ENCODE results near the gene TNNT2. TPM values are rescaled to one million over a fixed set of nuclear protein-coding genes. Genes with fewer than 3 reads are reported as not detected.

Gene TNNT2
- total and polyA plus RNA-seq, 2 of the 4 experiments (the other 2 are of a cell fraction): 0.18 to 1.2 TPM

GRCh38 chr1:201322653-201323510 is 54.6 kb downstream of the TNNT2 start:
- H3K36me3 ChIP-seq (ENCODE audit: control insufficient read depth, insufficient read depth, low read length): no peaks in the 10 kb centered on the region
- peaks cover 82% of the 10 kb centered on the region for H3K27me3 ChIP-seq (ENCODE audit: control insufficient read depth, insufficient read depth, low read length)
- no peaks in the 10 kb centered on the region for H3K4me1 ChIP-seq (ENCODE audit: control insufficient read depth, insufficient read depth, low read length)
- no peak overlapping the region for H2BK5ac ChIP-seq (ENCODE audit: low read depth, low read length, poor library complexity, severe bottlenecking)
- H3K4ac ChIP-seq (ENCODE audit: low read depth, low read length): no peak overlapping the region
- H4K5ac ChIP-seq (ENCODE audit: low read depth, low read length): no peak overlapping the region
- no peak overlapping the region for H2AFZ ChIP-seq (replicated peaks; ENCODE audit: low read length, poor library complexity)
- intact Hi-C loops (cut with micrococcal nuclease) (no loop called here), dilution Hi-C loops (cut with HindIII; ENCODE audit: low sequenced_read_pairs, unreplicated experiment) (no loop called here), in situ Hi-C loops (cut with MboI; ENCODE audit: low sequenced_read_pairs) (no loop called here)
- H3K56ac ChIP-seq (ENCODE audit: extremely low read depth, insufficient read depth, low read length): no peak overlapping the region
- no peak overlapping the region for H2AK5ac ChIP-seq (ENCODE audit: low read depth, low read length)
- no peak for ATAC-seq (ENCODE audit: low read depth)
- no peaks in the 10 kb centered on the region for H3K79me1 ChIP-seq (ENCODE audit: low read depth in 1 of 2, low read length in 2 of 2)
- H3K23ac ChIP-seq (ENCODE audit: low read depth, low read length): no peak overlapping the region
- no peaks in the 10 kb centered on the region; the same call in 1 of the 2 replicates for H3K9me1 ChIP-seq (ENCODE audit: insufficient read depth, low read length)
- WGBS, 2 experiments (ENCODE audit: extremely low coverage in 2 of 2, insufficient read length in 1 of 2): 90% methylated on average over 2 of the region's 12 CpGs; no CpG with 5 or more reads in 1 of the 2 experiments
- H2BK20ac ChIP-seq (ENCODE audit: low read depth, low read length): no peak overlapping the region
- no TSS peak for BruUV-seq (replicated peaks)
- no peak overlapping the region for H4K8ac ChIP-seq (ENCODE audit: low read depth in 2 of 2, low read length in 2 of 2)
- POLR2A ChIA-PET (ENCODE audit: unreplicated experiment): no interaction called here
- no peak overlapping the region for H2AK9ac ChIP-seq (replicated peaks; ENCODE audit: low read depth, low read length, poor library complexity)
- H4K91ac ChIP-seq (ENCODE audit: insufficient read depth, low read depth, low read length): no peak overlapping the region
- no peak overlapping the region for H3K9ac ChIP-seq (ENCODE audit: low read depth, low read length)
- H3K27ac ChIP-seq (ENCODE audit: insufficient read depth, low read length): no peak overlapping the region
- no peak overlapping the region for H2BK15ac ChIP-seq (ENCODE audit: low read depth, low read length)
- CTCF ChIA-PET: no interaction called here
- H3K4me3 ChIP-seq (ENCODE audit: insufficient read depth, low read depth, low read length): no peak overlapping the region
- peaks cover 2% of the 10 kb centered on the region; the same call in 1 of the 2 replicates for H3K9me3 ChIP-seq (ENCODE audit: control insufficient read depth, insufficient read depth, low read length)
- H3K4me2 ChIP-seq (ENCODE audit: low read depth, low read length): no peak overlapping the region
- DNase-seq: no peak
- no peak overlapping the region for H3K18ac ChIP-seq (ENCODE audit: low read depth, low read length)
- H4K20me1 ChIP-seq (ENCODE audit: insufficient read depth, low read length): no peaks in the 10 kb centered on the region
- H2BK120ac ChIP-seq (ENCODE audit: low read depth, low read length): no peak overlapping the region
- H3K14ac ChIP-seq (replicated peaks; ENCODE audit: low read depth, low read length): no peak overlapping the region
- TF ChIP-seq BHLHE40 (IDR thresholded peaks at IDR 0.05; ENCODE audit: low read depth, low read length) (no peak), CHD1 (IDR thresholded peaks at IDR 0.05; ENCODE audit: low read depth, low read length) (no peak), MXI1 (IDR thresholded peaks at IDR 0.05; ENCODE audit: borderline replicate concordance, low read depth, low read length) (no peak), NFE2L2 (IDR thresholded peaks at IDR 0.05; ENCODE audit: low read depth, low read length) (no peak), MAFK (IDR thresholded peaks at IDR 0.05; ENCODE audit: low read depth, low read length) (no peak), RFX5 (IDR thresholded peaks at IDR 0.05; ENCODE audit: low read depth, low read length) (no peak), RAD21 (IDR thresholded peaks at IDR 0.05; ENCODE audit: low read length) (no peak), CEBPB (IDR thresholded peaks at IDR 0.05; ENCODE audit: low read depth, low read length) (no peak), POLR2A (IDR thresholded peaks at IDR 0.05; ENCODE audit: low read depth, low read length) (no peak), USF2 (IDR thresholded peaks at IDR 0.05; ENCODE audit: low read depth, low read length) (no peak), MAZ (IDR thresholded peaks at IDR 0.05; ENCODE audit: borderline replicate concordance, low read depth, low read length) (no peak), ELK1 (IDR thresholded peaks at IDR 0.05; ENCODE audit: borderline replicate concordance, low read depth, low read length) (no peak), SMC3 (IDR thresholded peaks at IDR 0.05; ENCODE audit: low read depth, low read length) (no peak), CTCF (conservative IDR thresholded peaks at IDR 0.05; ENCODE audit: low read depth, low read length) (no peak), RCOR1 (IDR thresholded peaks at IDR 0.05; ENCODE audit: insufficient replicate concordance, low read length) (no peak)

Data from IMR-90 (cell line).